RWPE1 (cell line): ENCODE data around the gene KCTD13.

Source experiments
- CTCF ChIA-PET: fragments of 350-600 bp; sonication (Branson Sonifier 250); formaldehyde crosslinking; extraction: SDS; loops from one replicate; lab custom pipeline; 2021; lab: Yijun Ruan, JAX
- POLR2A ChIA-PET: fragments of 400-600 bp; formaldehyde crosslinking; extraction: SDS; loops from one replicate; lab custom pipeline; 2020; ENCODE audit warnings: antibody characterized with exemption; ENCODE audit not compliant: low non-redundant PET; lab: Yijun Ruan, JAX
- DNase-seq: peaks from one replicate; pipeline ENCODE4 v3.0.0; 2012; ENCODE audit warnings: low spot score
- H3K27ac ChIP-seq: fragments of 450-650 bp; 2 replicates; pipeline ENCODE4 v1.5.1; 2017
- TF ChIP-seq, protein P1 (sequence below): fragments of 450-650 bp; conservative IDR thresholded peaks from 2 replicates; pipeline ENCODE4 v1.5.1; 2017; ENCODE audit warnings: low read depth, mild to moderate bottlenecking

Gene KCTD13

DNA sequence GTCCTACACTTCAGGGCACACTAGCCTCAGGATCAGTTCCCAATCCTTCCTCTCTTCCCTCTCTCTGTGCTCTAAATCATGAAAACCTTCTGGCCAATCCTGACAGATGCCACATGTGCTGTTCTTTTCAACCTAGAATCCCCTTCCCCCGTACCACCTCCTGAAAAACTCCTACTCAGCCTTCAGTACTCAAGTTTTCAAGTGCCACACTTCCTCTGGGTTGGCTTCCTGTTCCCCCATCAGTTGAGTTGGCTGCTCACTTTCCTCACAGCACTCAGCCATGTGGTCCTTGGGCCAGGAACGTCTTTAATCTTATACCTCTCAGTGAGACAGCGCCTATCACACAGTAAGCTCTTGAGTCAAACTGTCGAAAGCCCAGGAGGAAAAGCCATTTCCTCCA, 22.4 kb downstream of the KCTD13 start:
- ChIA-PET CTCF (no interaction called here), POLR2A (no interaction called here)
- DNase-seq: no peak
- TF ChIP-seq, protein P1, sequence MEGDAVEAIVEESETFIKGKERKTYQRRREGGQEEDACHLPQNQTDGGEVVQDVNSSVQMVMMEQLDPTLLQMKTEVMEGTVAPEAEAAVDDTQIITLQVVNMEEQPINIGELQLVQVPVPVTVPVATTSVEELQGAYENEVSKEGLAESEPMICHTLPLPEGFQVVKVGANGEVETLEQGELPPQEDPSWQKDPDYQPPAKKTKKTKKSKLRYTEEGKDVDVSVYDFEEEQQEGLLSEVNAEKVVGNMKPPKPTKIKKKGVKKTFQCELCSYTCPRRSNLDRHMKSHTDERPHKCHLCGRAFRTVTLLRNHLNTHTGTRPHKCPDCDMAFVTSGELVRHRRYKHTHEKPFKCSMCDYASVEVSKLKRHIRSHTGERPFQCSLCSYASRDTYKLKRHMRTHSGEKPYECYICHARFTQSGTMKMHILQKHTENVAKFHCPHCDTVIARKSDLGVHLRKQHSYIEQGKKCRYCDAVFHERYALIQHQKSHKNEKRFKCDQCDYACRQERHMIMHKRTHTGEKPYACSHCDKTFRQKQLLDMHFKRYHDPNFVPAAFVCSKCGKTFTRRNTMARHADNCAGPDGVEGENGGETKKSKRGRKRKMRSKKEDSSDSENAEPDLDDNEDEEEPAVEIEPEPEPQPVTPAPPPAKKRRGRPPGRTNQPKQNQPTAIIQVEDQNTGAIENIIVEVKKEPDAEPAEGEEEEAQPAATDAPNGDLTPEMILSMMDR: no peak
- no peak overlapping the region; the same call in 1 of the 2 replicates for H3K27ac ChIP-seq

DNA sequence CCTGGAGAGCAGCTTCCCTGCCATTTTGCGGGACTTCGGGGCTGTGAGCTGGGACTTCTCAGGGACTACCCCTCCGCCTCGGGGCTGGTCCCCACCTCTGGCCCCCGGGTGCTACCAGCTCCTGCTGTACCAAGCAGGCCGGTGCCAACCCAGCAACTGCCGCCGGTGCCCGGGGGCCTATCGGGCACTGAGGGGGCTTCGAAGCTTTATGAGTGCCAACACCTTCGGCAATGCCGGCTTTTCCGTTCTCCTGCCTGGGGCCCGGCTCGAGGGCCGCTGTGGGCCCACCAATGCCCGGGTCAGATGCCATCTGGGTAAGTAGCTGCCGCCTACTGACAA, 24.4 kb downstream of the KCTD13 start:
- ChIA-PET POLR2A (no interaction called here), CTCF (interaction anchor here (0.7 to 1.3 kb wide), 2 partner anchors 23 to 130 kb away, joined by 3 read pairs; no protein-coding TSS in a partner anchor)
- DNase-seq: no peak
- H3K27ac ChIP-seq: peak overlapping the region; percentile 80
- TF ChIP-seq, protein P1: no peak

DNA sequence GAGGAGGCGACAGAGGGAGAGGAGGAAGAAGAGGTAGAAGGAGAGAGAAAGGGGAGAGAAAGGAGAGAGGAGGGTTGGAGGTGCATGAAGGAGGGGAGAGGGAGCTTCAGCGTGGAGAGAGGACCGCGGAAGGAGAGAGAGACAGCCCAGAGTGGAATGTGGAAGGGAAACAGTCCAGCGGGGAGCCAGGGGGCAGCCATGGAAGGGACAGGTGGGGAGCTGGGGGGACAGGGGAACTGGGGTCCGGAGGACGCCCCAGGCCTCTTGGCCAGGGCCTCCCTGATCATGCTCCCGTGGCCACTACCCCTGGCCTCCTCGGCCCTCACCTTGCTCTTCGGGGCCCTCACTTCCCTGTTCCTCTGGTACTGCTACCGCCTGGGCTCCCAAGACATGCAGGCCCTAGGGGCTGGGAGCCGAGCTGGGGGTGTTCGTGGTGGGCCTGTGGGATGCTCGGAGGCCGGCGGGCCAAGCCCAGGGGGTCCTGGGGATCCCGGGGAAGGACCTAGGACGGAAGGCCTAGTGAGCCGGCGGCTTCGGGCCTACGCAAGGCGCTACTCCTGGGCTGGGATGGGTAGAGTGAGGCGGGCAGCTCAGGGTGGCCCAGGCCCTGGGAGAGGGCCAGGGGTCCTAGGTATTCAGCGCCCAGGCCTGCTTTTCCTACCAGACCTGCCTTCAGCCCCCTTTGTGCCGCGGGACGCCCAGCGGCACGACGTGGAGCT, 25.0 kb downstream of the KCTD13 start:
- no peak for DNase-seq
- H3K27ac ChIP-seq: peak overlapping the region; percentile 80
- CTCF ChIA-PET: interaction anchor here (0.7 to 1.3 kb wide), 2 partner anchors 23 to 131 kb away, joined by 3 read pairs; no protein-coding TSS in a partner anchor
- POLR2A ChIA-PET: interaction anchor here (0.6 to 0.9 kb wide), 4 partner anchors 61 to 102 kb away, joined by 3 to 5 read pairs (median 4); partner anchors contain the start of gene TMEM219
- TF ChIP-seq, protein P1: no peak

DNA sequence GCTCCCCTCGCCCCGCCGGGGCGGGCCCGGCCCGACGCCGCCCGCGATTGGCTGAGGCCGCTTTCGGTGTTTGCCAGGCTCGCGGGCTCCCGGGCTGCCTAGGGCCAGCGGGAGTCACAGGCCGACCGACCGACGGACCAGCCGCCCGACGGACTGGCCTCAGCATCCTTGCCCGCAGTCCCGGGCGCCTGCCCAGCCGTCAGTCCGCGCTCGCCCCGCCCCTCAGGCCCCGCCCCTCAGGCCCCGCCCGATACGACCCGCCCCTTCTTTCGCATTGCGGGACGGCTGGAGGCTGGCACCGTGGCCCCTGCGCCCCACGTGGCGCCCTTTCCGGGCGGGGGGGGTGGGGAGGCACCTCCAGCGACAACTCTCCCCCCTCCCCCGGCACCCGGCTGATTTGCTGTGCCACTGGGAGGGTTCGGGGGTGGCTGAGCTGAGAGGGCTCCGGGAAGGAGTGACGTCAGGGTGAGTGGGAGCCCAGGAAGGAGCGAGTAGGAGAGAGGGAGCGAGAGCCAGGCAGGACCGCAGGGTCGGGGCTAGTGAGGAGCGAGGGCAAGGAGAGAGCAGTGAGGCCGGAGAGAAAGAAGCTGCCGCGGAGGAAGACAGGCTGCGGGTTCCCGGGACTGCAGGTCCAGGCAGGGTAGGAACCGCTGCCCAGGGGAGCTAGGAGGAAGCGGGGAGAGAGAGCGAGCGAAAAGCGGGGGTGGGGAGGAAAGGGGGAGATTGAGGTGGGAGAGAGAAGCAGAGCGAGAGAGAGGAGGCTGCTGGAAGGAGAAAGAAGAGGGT, 25.7 kb downstream of the KCTD13 start, which contains the start of gene ASPHD1:
TSS of gene ASPHD1 (plus strand) at position 387 of the 786 bp plus-strand sequence. CDS start 484 bp downstream, outside the sequence.
- TF ChIP-seq, protein P1: no peak
- peak; percentile 87 for DNase-seq
- POLR2A ChIA-PET: interaction anchor here (0.7 to 0.9 kb wide), 4 partner anchors 26 to 103 kb away, joined by 3 to 5 read pairs (median 4); partner anchors contain the start of genes KCTD13 and TMEM219
- H3K27ac ChIP-seq: peak within 1 kb of the TSS; percentile 80
- CTCF ChIA-PET: interaction anchor here (0.6 to 1.0 kb wide), 3 partner anchors 35 to 460 kb away, joined by 3 read pairs; no protein-coding TSS in a partner anchor

- POLR2A ChIA-PET: interaction anchor here (0.5 to 0.7 kb wide), 4 partner anchors 12 to 133 kb away, joined by 3 to 5 read pairs (median 4); partner anchors contain the start of gene KCTD13
- DNase-seq: peak; percentile 97
- H3K27ac ChIP-seq: peak within 1 kb of the TSS; percentile 80
- CTCF ChIA-PET: interaction anchor here (0.5 to 1.0 kb wide), 5 partner anchors 25 to 461 kb away, joined by 3 to 5 read pairs (median 3); no protein-coding TSS in a partner anchor
- TF ChIP-seq, protein P1: peak; percentile 35
Measured at GRCh38 chr16:29899516-29900101, 26.4 kb downstream of the KCTD13 start, which contains the start of gene SEZ6L2. SEZ6L2 (minus strand) TSS chr16:29899550; CDS start chr16:29899019, 531 bp downstream.
